Body of pancreas (tissue), 4 donors: ENCODE data around the gene CDS2. TPM values are rescaled to one million over a fixed set of nuclear protein-coding genes. Genes with fewer than 3 reads are reported as not detected.

Experiments used
- ATAC-seq: fragments of 150-250 bp; one replicate; pipeline ENCODE4 v1.9.1; 2016
- DNase-seq, 4 donors: peaks; one replicate each; pipeline ENCODE4 v3.0.0-alpha.2; 2019
- H3K27ac ChIP-seq, 4 donors: fragments of 200-600 bp; sonication (generic); 1 replicate in 3 of 4; 2 replicates in 1 of 4; pipeline versions ENCODE4 v1.5.1 to v1.6.1; 2016 to 2019; ENCODE audit warnings: mild to moderate bottlenecking in 1 of 4, mixed read lengths in 1 of 4, moderate library complexity in 1 of 4
- H3K27me3 ChIP-seq, 2 donors: fragments of 200-600 bp; sonication (generic); one replicate each; pipeline ENCODE4 v1.6.0; 2016; ENCODE audit warnings: mild to moderate bottlenecking in 1 of 2
- H3K36me3 ChIP-seq, 2 donors: fragments of 200-600 bp; sonication (generic); replicated peaks in 1 of 2; 2 replicates each; pipeline ENCODE4 v1.5.1; 2016; ENCODE audit warnings: low read depth in 2 of 2; ENCODE audit not compliant: insufficient read depth in 1 of 2
- H3K4me1 ChIP-seq: fragments of 200-600 bp; sonication (generic); one replicate; pipeline ENCODE4 v1.6.0; 2016
- H3K4me3 ChIP-seq, 2 donors: fragments of 200-600 bp; sonication (generic); 1 replicate in 1 of 2; 2 replicates in 1 of 2; pipeline ENCODE4 v1.5.1; 2016 to 2019
- H3K9me3 ChIP-seq, 3 donors: fragments of 200-600 bp; sonication (generic); 1 replicate in 2 of 3; 2 replicates in 1 of 3; pipeline ENCODE4 v1.5.1; 2016
- POLR2A ChIP-seq, 3 donors: fragments of 450-650 bp; IDR thresholded peaks; one replicate each; pipeline ENCODE4 v1.6.1; 2016; ENCODE audit warnings: antibody characterized with exemption in 3 of 3, mild to moderate bottlenecking in 2 of 3
- WGBS, 2 donors: methylation state at CpG; one replicate each; pipeline ENCODE4 v1.1.5; 2017; 5-methylcytosine and 5-hydroxymethylcytosine counted together
- intact Hi-C: fragments of 100-400 bp; cut with DNase I; formaldehyde crosslinking; loops from one replicate; pipeline ENCODE4 v1.15.1; 2023
- total RNA-seq, 2 donors: library from RNA; depleted of rRNA; stranded (reverse); fragments of >200 nt; gene quantifications; one replicate each; pipeline ENCODE4 v1.1.0, GENCODE V29; 2016
- TF ChIP-seq, protein P1 (sequence below), 7 experiments: fragments of 450-650 bp in 4 of 7; fragments of 200-600 bp in 3 of 7; sonication (generic) in 3 of 7; IDR thresholded peaks; one replicate each; pipeline ENCODE4 v1.5.1; 2016 to 2019; ENCODE audit warnings: antibody characterized with exemption in 7 of 7

Gene CDS2
- total RNA-seq, 2 donors from 2014 or later: 10.2 to 13.5 TPM

DNA sequence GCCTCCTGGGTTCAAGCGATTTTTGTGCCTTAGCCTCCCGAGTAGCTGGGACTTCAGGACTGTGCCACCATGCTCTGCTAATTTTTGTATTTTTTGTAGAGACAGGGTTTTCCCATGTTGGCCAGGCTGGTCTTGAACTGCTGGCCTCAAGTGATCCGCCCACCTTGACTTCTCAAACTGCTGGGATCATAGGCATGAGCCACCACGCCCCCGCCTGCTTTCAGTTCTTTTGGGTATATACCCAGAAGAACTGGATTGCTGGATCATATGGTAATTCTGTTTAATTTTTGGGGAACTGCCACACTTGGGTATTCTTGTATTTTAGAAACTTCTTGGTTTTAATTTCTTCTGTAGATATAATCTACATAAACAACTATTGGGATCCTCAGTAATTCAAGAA, 17.0 kb downstream of the CDS2 start:
- WGBS, 2 donors: 84 to 98% methylated on average over 5 of the region's 5 CpGs
- peaks cover 30% of the 10 kb centered on the region for H3K4me1 ChIP-seq
- no peak overlapping the region for H3K27ac ChIP-seq

DNA sequence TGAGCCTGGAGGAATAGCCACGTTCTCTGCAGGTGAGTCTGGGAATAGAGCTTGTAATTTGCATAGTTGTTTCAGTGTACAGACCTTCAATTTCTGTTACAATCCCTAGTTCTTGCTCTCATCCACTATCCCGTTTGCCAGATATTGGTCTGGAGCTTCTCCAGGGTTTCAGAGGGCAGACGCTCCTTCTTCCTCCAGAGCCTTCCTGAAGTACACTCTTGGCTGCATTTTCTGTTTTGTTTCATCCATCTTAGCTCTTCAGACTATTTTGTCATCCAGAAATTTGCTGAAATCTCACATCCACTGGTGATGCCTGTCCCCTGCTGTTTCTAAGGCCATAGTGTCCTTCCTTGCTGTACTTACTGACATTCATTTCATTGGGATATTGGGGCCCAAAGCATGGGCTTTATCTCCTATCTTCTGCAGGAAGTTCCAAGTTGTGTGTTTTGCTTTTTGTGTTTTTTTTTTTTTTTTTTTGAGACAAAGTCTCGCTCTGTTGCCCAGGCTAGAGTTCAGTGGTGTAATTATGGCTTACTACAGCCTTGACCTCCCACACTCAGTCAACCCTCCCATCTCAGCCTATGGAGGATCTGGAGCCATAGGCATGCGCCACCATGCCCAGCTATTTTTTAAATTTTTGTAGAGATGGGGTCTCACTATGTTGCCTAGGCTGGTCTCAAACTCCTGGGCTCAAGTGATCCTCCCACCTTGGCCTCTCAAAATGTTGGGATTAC, 18.7 kb downstream of the CDS2 start:
- Histone ChIP-seq H3K27me3 (no peaks in the 10 kb centered on the region), H3K4me1 (peaks cover 30% of the 10 kb centered on the region), H3K27ac (no peak overlapping the region), H3K36me3 (no peaks in the 10 kb centered on the region), H3K4me3 (no peak overlapping the region), H3K9me3 (no peaks in the 10 kb centered on the region)
- no peak for TF ChIP-seq POLR2A (IDR thresholded peaks at IDR 0.05)
- TF ChIP-seq, protein P1, sequence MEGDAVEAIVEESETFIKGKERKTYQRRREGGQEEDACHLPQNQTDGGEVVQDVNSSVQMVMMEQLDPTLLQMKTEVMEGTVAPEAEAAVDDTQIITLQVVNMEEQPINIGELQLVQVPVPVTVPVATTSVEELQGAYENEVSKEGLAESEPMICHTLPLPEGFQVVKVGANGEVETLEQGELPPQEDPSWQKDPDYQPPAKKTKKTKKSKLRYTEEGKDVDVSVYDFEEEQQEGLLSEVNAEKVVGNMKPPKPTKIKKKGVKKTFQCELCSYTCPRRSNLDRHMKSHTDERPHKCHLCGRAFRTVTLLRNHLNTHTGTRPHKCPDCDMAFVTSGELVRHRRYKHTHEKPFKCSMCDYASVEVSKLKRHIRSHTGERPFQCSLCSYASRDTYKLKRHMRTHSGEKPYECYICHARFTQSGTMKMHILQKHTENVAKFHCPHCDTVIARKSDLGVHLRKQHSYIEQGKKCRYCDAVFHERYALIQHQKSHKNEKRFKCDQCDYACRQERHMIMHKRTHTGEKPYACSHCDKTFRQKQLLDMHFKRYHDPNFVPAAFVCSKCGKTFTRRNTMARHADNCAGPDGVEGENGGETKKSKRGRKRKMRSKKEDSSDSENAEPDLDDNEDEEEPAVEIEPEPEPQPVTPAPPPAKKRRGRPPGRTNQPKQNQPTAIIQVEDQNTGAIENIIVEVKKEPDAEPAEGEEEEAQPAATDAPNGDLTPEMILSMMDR (IDR thresholded peaks at IDR 0.05): no peak
- intact Hi-C loops: no loop called here
- WGBS, 2 donors: 85 to 89% methylated on average over 5 of the region's 5 CpGs
- no peak for ATAC-seq
- no peak for DNase-seq

More for the DNA sequence above, 17.0 kb downstream of the CDS2 start:
- H3K36me3 ChIP-seq: no peaks in the 10 kb centered on the region
- ATAC-seq: no peak
- TF ChIP-seq POLR2A (IDR thresholded peaks at IDR 0.05): no peak
- TF ChIP-seq, protein P1 (IDR thresholded peaks at IDR 0.05): no peak
- H3K4me3 ChIP-seq: no peak overlapping the region
- intact Hi-C loops: loop anchor here (5.0 kb wide), 1 partner anchor 33 kb away; no protein-coding TSS in a partner anchor
- no peaks in the 10 kb centered on the region for H3K27me3 ChIP-seq
- no peak for DNase-seq
- no peaks in the 10 kb centered on the region for H3K9me3 ChIP-seq

DNA sequence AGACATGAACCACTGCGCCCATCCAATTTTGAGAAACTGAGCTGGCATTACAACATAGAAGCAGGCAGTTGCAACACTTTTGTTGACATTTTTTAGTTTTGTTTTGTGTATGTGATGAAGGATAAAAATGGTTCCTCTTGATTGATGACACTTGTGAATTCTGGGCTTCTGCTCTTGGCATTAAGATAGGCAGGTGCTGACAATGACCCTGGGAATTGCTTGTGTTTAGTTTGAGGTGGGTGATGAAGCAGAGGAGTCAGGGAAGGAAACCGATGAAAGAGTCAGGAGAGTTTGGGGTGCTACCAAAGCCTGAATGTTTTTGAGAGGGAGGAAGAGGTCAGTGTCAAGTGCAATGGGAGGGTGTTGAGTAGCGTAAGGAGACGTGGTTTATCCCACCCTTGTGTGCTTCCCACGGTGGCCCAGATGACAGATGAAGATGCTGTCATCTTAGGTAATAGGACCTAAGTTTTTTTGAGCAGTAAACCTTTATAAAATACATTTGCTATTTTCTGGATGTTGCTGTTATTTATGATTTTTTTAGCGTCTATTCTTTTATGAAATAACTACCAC, 19.4 kb downstream of the CDS2 start:
- no peaks in the 10 kb centered on the region for H3K36me3 ChIP-seq
- H3K4me1 ChIP-seq: peaks cover 30% of the 10 kb centered on the region
- 87 to 93% methylated on average over 6 of the region's 6 CpGs for WGBS, 2 donors
- no peaks in the 10 kb centered on the region for H3K27me3 ChIP-seq
- no peaks in the 10 kb centered on the region for H3K9me3 ChIP-seq
- H3K4me3 ChIP-seq: no peak overlapping the region
- H3K27ac ChIP-seq: no peak overlapping the region
- intact Hi-C loops: no loop called here
- no peak for DNase-seq
- no peak for ATAC-seq
- no peak for TF ChIP-seq POLR2A (IDR thresholded peaks at IDR 0.05)
- TF ChIP-seq, protein P1 (IDR thresholded peaks at IDR 0.05): no peak

GRCh38 chr20:5146871-5147592, 20.2 kb downstream of the CDS2 start:
- TF ChIP-seq, protein P1 (IDR thresholded peaks at IDR 0.05): no peak
- no peak for TF ChIP-seq POLR2A (IDR thresholded peaks at IDR 0.05)
- no peak for ATAC-seq
- intact Hi-C loops: no loop called here
- Histone ChIP-seq H3K27me3 (no peaks in the 10 kb centered on the region), H3K9me3 (no peaks in the 10 kb centered on the region), H3K27ac (no peak overlapping the region), H3K4me3 (no peak overlapping the region), H3K36me3 (no peaks in the 10 kb centered on the region), H3K4me1 (peaks cover 22% of the 10 kb centered on the region)
- WGBS, 2 donors: 53 to 60% methylated on average over 2 of the region's 2 CpGs
- DNase-seq: no peak
